ENCODE results near the gene CLCA2.
"Not testable (repeated sequence)": the region's sequence is repeated elsewhere in the genome, so short reads cannot be mapped to it uniquely, and the experiment has no call there.

CLCA2 gene

DNA sequence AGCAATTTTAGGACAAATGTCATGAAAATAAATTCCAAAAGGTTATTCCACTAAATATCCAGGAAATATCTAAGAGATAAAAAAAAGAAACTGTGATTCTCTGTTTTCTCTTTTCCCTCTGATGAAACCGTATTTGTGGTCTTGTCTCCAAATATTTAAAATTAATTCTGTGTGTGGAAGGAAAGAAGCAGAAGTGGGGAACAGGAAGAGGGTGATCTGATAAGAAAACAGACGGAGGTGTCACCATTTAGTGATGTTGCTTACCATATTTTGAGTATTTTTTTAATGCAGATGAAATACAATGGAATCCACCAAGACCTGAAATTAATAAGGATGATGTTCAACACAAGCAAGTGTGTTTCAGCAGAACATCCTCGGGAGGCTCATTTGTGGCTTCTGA lies 74.3 kb downstream of the CLCA2 start:
- Histone ChIP-seq H3K4me1 (ENCODE audit: control insufficient read depth, insufficient read depth, low read length) (peaks cover 2% of the 10 kb centered on the region; the same call in 1 of the 2 replicates), H3K4me3 (ENCODE audit: low read length) (no peak overlapping the region), H3K27ac (ENCODE audit: low read length) (no peak overlapping the region), H3K36me3 (ENCODE audit: control insufficient read depth, insufficient read depth, low read length) (no peaks in the 10 kb centered on the region), H3K27me3 (ENCODE audit: control insufficient read depth, insufficient read depth, low read length) (no peaks in the 10 kb centered on the region), H3K9me3 (ENCODE audit: control insufficient read depth, insufficient read depth, low read length) (no peaks in the 10 kb centered on the region)
- no peak for DNase-seq (ENCODE audit: low read depth, low spot score)
- WGBS (ENCODE audit: insufficient coverage, insufficient read length) = no CpG with 5 or more reads among the region's 3 CpGs

DNA sequence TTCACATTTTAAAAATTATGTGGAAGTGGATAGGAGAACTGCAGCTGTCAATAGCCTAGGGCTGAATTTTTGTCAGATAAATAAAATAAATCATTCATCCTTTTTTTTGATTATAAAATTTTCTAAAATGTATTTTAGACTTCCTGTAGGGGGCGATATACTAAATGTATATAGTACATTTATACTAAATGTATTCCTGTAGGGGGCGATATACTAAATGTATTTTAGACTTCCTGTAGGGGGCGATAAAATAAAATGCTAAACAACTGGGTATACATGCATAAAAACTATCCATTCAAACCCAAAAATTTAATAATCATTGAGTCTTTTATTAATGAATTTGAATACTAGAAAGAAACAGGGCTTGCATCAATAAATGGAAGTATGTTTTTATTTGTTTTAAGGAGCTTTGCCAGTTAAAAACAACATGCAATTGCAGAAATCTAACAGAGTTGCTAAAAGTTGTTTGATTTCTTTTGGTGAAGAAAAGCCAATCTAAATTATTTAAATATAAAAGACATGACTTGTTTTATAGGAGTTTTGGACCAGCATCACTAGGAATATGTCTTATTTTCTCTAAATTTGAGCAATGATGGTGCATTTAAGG lies 76.1 kb downstream of the CLCA2 start:
- no peak for DNase-seq (ENCODE audit: low read depth, low spot score)
- Histone ChIP-seq H3K36me3 (ENCODE audit: control insufficient read depth, insufficient read depth, low read length) (no peaks in the 10 kb centered on the region), H3K9me3 (ENCODE audit: control insufficient read depth, insufficient read depth, low read length) (no peaks in the 10 kb centered on the region), H3K4me3 (ENCODE audit: low read length) (no peak overlapping the region), H3K4me1 (ENCODE audit: control insufficient read depth, insufficient read depth, low read length) (peaks cover 4% of the 10 kb centered on the region; the same call in 1 of the 2 replicates), H3K27ac (ENCODE audit: low read length) (no peak overlapping the region), H3K27me3 (ENCODE audit: control insufficient read depth, insufficient read depth, low read length) (no peaks in the 10 kb centered on the region)
- WGBS (ENCODE audit: insufficient coverage, insufficient read length) = no CpG with 5 or more reads among the region's 3 CpGs

GRCh38 chr1:86500714-86501113 lies 76.7 kb downstream of the CLCA2 start:
- WGBS (ENCODE audit: insufficient coverage, insufficient read length) = no CpG with 5 or more reads among the region's 2 CpGs
- H3K27me3 ChIP-seq (ENCODE audit: control insufficient read depth, insufficient read depth, low read length) = no peaks in the 10 kb centered on the region
- no peak for DNase-seq (ENCODE audit: low read depth, low spot score)
- H3K9me3 ChIP-seq (ENCODE audit: control insufficient read depth, insufficient read depth, low read length) = no peaks in the 10 kb centered on the region
- H3K4me3 ChIP-seq (ENCODE audit: low read length) = no peak overlapping the region
- no peak overlapping the region for H3K27ac ChIP-seq (ENCODE audit: low read length)
- H3K36me3 ChIP-seq (ENCODE audit: control insufficient read depth, insufficient read depth, low read length) = no peaks in the 10 kb centered on the region
- peaks cover 4% of the 10 kb centered on the region; the same call in 1 of the 2 replicates for H3K4me1 ChIP-seq (ENCODE audit: control insufficient read depth, insufficient read depth, low read length)

- not testable (repeated sequence) for H3K27ac ChIP-seq (ENCODE audit: low read length); H3K36me3 ChIP-seq (ENCODE audit: control insufficient read depth, insufficient read depth, low read length); H3K27me3 ChIP-seq (ENCODE audit: control insufficient read depth, insufficient read depth, low read length); H3K4me1 ChIP-seq (ENCODE audit: control insufficient read depth, insufficient read depth, low read length); H3K9me3 ChIP-seq (ENCODE audit: control insufficient read depth, insufficient read depth, low read length); DNase-seq (ENCODE audit: low read depth, low spot score)
- peak overlapping the region; percentile 33; the same call in 1 of the 2 replicates for H3K4me3 ChIP-seq (ENCODE audit: low read length)
- WGBS (ENCODE audit: insufficient coverage, insufficient read length) = no CpG with 5 or more reads among the region's 16 CpGs
Measured at GRCh38 chr1:86502125-86502646, 78.2 kb downstream of the CLCA2 start.

DNA sequence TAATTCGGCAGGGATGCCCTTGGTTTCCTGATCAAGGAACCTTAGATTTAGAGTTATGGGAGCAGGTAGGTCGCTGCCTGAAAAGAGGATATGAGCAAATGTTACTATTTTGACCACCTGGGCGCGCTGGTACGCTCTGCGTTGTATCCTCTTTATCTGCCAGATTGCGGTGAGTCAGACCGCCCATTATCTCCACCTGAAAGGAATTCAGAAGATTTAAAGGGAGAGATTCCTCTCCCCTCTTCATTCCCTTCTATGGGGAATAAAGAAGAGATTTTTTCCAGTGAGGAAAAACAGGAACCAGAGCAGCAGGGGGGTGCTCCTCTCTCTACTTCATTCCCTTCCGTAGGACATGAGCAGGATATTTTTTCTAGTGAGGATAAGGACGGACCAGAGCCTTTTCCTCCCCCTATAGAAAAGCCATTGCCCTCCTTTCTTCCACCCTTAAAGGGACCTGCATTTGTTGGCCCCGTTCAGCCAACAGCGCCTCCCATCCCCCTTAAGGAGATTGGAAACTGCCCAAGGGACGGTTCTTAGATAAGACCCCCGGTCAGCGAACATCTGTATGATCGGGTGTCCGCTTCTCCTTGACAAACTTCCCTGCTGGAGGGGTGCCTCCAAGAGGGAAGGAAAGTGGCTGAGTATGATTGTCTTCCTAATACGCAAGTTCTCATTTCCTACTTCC lies 78.9 kb downstream of the CLCA2 start:
- no CpG with 5 or more reads among the region's 18 CpGs for WGBS (ENCODE audit: insufficient coverage, insufficient read length)
- no peak overlapping the region for H3K27ac ChIP-seq (ENCODE audit: low read length)

DNA sequence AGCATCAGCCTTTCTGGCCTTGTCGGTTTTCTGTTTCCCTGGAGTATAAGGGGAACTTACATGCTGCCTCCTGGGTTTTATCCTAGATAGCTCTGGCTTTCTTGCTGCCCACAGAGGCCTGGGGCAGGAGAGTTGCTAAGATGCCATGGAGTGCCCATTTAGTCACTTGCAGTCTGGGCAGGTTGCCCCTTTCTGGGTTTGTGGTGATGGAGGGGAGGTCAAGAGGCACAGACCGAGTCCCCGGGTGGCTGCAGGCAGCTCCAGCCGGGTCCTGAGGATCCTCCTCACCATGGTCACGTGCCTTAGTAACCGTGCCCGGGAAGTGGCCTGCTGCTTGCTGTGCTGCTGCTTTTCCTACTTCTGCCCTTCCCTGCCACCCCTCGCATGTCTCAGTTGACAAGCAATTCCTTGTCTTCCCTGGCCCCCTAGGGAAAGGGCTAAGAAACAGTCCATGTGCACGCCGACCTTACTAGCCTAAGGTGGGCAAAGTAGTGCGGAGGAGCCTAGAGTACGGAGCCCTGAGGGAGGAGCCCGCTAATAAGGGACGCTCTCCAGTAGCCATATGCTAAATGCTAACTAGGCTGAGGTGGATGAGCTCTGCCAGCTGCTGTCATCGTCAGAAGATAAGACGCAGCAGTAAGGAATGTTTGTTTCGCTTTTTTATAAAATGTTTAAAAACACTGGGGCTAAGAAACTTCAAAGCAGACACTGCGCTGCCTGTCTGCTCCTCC lies 79.6 kb downstream of the CLCA2 start:
- H3K9me3 ChIP-seq (ENCODE audit: control insufficient read depth, insufficient read depth, low read length) = no peaks in the 10 kb centered on the region
- WGBS (ENCODE audit: insufficient coverage, insufficient read length) = no CpG with 5 or more reads among the region's 18 CpGs
- no peak overlapping the region for H3K27ac ChIP-seq (ENCODE audit: low read length)
- H3K4me3 ChIP-seq (ENCODE audit: low read length) = no peak overlapping the region; the same call in 1 of the 2 replicates
- peaks cover 5% of the 10 kb centered on the region; the same call in 1 of the 2 replicates for H3K4me1 ChIP-seq (ENCODE audit: control insufficient read depth, insufficient read depth, low read length)
- H3K27me3 ChIP-seq (ENCODE audit: control insufficient read depth, insufficient read depth, low read length) = no peaks in the 10 kb centered on the region
- H3K36me3 ChIP-seq (ENCODE audit: control insufficient read depth, insufficient read depth, low read length) = no peaks in the 10 kb centered on the region
- no peak for DNase-seq (ENCODE audit: low read depth, low spot score)

More for the DNA sequence above, 78.9 kb downstream of the CLCA2 start:
- Histone ChIP-seq H3K36me3 (ENCODE audit: control insufficient read depth, insufficient read depth, low read length) (no peaks in the 10 kb centered on the region), H3K9me3 (ENCODE audit: control insufficient read depth, insufficient read depth, low read length) (no peaks in the 10 kb centered on the region), H3K4me1 (ENCODE audit: control insufficient read depth, insufficient read depth, low read length) (peaks cover 5% of the 10 kb centered on the region; the same call in 1 of the 2 replicates), H3K4me3 (ENCODE audit: low read length) (peak overlapping the region; percentile 33; the same call in 1 of the 2 replicates), H3K27me3 (ENCODE audit: control insufficient read depth, insufficient read depth, low read length) (no peaks in the 10 kb centered on the region)
- DNase-seq (ENCODE audit: low read depth, low spot score) = no peak

- no peaks in the 10 kb centered on the region for H3K36me3 ChIP-seq (ENCODE audit: control insufficient read depth, insufficient read depth, low read length)
- no peak overlapping the region for H3K27ac ChIP-seq (ENCODE audit: low read length)
- H3K27me3 ChIP-seq (ENCODE audit: control insufficient read depth, insufficient read depth, low read length) = no peaks in the 10 kb centered on the region
- peaks cover 5% of the 10 kb centered on the region; the same call in 1 of the 2 replicates for H3K4me1 ChIP-seq (ENCODE audit: control insufficient read depth, insufficient read depth, low read length)
- H3K9me3 ChIP-seq (ENCODE audit: control insufficient read depth, insufficient read depth, low read length) = no peaks in the 10 kb centered on the region
- no peak for DNase-seq (ENCODE audit: low read depth, low spot score)
- no peak overlapping the region for H3K4me3 ChIP-seq (ENCODE audit: low read length)
- no CpG with 5 or more reads among the region's 9 CpGs for WGBS (ENCODE audit: insufficient coverage, insufficient read length)
Measured at GRCh38 chr1:86504137-86504479, 80.1 kb downstream of the CLCA2 start.

GRCh38 chr1:86504895-86505563 lies 81.1 kb downstream of the CLCA2 start:
- Histone ChIP-seq H3K36me3 (ENCODE audit: control insufficient read depth, insufficient read depth, low read length) (no peaks in the 10 kb centered on the region), H3K27ac (ENCODE audit: low read length) (no peak overlapping the region), H3K9me3 (ENCODE audit: control insufficient read depth, insufficient read depth, low read length) (no peaks in the 10 kb centered on the region), H3K27me3 (ENCODE audit: control insufficient read depth, insufficient read depth, low read length) (no peaks in the 10 kb centered on the region), H3K4me3 (ENCODE audit: low read length) (no peak overlapping the region), H3K4me1 (ENCODE audit: control insufficient read depth, insufficient read depth, low read length) (peaks cover 5% of the 10 kb centered on the region; the same call in 1 of the 2 replicates)
- no CpG with 5 or more reads among the region's 9 CpGs for WGBS (ENCODE audit: insufficient coverage, insufficient read length)
- no peak for DNase-seq (ENCODE audit: low read depth, low spot score)

DNA sequence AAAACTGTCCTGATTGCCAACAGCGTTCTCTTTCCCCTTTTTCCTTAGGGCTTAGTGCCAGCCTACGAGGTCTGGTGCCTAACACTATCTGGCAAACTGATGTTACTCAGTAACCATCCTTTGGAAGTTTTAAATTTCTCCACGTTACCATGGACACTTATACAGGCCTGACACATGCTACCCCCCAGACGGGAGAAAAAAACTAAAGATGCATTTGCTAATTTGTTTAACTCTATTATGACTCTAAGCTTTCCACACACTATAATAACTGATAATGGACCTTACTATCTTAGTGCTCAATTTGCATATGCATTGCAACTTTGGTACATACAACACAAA lies 81.6 kb downstream of the CLCA2 start:
- no peak overlapping the region for H3K4me3 ChIP-seq (ENCODE audit: low read length)
- no peak for DNase-seq (ENCODE audit: low read depth, low spot score)
- no peaks in the 10 kb centered on the region for H3K27me3 ChIP-seq (ENCODE audit: control insufficient read depth, insufficient read depth, low read length)
- no peak overlapping the region for H3K27ac ChIP-seq (ENCODE audit: low read length)
- peaks cover 5% of the 10 kb centered on the region; the same call in 1 of the 2 replicates for H3K4me1 ChIP-seq (ENCODE audit: control insufficient read depth, insufficient read depth, low read length)
- H3K36me3 ChIP-seq (ENCODE audit: control insufficient read depth, insufficient read depth, low read length) = no peaks in the 10 kb centered on the region
- WGBS (ENCODE audit: insufficient coverage, insufficient read length) = no CpG with 5 or more reads among the region's 4 CpGs
- no peaks in the 10 kb centered on the region for H3K9me3 ChIP-seq (ENCODE audit: control insufficient read depth, insufficient read depth, low read length)

All from iPS DF 6.9 (cell line).